GM10266 (cell line): ENCODE measurements around the gene CNN1.

Experiments
- DNase-seq: peaks from one replicate; pipeline ENCODE4 v3.0.0; 2012; ENCODE audit errors: extremely low spot score
- TF ChIP-seq, protein P1 (sequence below): IDR thresholded peaks from 2 replicates; pipeline ENCODE4 v1.5.1; 2012; ENCODE audit warnings: mild to moderate bottlenecking, low read depth; ENCODE audit not compliant: control insufficient read depth, insufficient read depth; ENCODE audit errors: missing control alignments

CNN1 gene

DNA sequence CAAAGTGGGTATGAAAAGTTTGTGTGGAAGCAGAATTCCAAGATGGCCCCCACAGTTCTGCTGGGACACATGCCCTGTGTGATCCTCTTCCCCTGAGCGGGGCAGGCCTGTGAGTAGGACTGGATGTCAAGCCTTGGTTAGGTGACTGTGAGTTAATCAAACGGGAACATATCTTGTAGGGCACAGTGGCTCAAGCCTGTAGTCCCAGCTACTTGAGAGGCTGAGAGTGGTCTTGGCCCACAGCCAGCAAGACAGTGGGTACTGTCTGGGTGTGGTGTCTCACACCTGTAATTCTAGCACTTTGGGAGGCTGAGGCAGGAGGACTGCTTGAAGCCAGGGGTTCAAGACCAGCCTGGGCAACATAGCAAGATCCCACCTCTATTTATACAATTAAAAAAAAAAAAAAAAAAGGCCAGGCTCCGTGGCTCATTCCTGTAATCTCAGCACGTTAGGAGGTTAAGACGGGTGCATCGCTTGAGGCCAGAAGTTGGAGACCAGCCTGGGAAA, 39.4 kb upstream of the CNN1 start:
- no peak for DNase-seq
- TF ChIP-seq, protein P1, sequence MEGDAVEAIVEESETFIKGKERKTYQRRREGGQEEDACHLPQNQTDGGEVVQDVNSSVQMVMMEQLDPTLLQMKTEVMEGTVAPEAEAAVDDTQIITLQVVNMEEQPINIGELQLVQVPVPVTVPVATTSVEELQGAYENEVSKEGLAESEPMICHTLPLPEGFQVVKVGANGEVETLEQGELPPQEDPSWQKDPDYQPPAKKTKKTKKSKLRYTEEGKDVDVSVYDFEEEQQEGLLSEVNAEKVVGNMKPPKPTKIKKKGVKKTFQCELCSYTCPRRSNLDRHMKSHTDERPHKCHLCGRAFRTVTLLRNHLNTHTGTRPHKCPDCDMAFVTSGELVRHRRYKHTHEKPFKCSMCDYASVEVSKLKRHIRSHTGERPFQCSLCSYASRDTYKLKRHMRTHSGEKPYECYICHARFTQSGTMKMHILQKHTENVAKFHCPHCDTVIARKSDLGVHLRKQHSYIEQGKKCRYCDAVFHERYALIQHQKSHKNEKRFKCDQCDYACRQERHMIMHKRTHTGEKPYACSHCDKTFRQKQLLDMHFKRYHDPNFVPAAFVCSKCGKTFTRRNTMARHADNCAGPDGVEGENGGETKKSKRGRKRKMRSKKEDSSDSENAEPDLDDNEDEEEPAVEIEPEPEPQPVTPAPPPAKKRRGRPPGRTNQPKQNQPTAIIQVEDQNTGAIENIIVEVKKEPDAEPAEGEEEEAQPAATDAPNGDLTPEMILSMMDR, result no peak

- no peak for DNase-seq
- TF ChIP-seq, protein P1, result no peak
Observed at GRCh38 chr19:11499890-11500420, 38.7 kb upstream of the CNN1 start.

DNA sequence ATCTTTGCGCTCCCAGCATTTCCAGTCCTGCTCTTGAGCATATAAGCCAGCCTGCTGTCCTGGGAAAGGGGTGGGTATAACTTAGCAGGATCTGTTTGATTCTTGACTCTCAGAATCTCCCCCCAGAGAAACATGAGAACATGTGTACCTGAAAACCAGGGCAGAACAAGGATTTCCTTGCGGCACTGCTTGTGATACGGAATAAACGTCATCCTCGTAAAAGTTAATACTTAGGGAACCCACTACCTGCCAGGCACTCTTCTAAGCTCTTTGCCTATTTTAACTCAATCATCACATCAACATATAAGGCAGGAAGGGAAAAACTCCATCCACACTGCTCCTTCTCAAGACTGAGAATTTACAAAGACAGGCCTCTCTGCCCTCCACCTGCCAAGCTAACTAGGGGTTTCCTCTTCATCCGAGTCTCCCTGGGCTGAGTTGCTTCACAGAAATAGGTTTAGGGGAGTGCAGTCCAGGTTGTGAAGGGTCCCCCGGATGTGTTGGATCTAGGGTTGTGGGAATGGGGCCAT, 34.1 kb upstream of the CNN1 start:
- no peak for DNase-seq
- TF ChIP-seq, protein P1, result no peak

DNA sequence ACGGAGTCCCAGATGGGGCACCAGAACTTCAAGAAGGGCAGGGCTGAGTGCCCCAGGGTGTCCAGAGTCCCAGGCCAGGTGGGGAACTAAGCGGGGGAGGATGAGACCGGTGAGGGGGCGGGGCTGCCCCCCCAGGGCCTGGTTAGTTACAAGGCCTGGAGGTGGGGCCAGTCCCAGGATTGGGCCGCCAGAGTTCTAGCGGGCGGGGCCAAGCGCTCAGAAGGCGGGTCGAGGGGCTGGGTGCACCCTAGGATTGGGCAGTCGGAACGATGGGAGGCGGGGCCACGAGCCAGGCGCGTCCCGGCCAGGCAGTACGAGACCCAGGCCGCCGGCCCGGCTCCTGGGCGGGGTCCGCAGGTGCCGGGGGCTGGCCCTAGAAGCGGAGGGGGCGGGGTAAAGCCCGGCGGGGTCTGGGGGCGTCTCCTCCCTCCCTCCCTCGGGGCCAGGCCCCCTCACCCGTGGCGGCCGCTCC, 33.6 kb upstream of the CNN1 start:
- TF ChIP-seq, protein P1, result no peak
- peak; percentile 98 for DNase-seq

DNA sequence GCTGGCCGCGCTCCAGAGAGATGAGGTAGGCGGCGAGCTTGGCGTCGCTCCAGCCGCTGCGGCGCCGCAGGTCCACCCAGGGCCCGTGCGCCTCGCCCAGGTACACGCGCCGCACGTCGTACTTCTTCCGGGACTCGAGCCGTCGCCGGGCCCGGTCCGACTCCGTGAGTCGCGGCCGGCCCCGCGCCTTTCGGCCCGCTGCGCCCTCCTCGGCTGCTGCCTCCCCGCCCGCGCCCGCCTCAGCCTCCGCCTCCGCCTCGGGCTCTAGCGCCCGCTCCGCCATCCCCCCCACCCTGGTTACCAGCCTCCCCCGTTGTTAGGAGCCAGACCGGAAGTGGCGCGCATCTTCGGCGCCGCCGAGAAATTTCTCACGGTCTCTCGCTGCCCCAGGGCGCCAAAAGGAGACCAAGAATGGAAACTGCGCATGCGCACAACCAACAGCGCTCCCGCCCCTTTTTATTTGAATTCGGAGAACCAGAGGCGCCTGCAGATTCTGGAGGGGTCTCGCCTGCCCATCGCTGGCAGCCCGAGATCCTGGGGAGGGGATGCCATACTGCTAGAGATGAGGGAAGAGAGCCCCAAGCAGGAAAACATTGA, 33.0 kb upstream of the CNN1 start, which contains the start of gene ZNF653:
TSS of gene ZNF653 (minus strand) at position 336 of the 597 bp plus-strand sequence. CDS start at position 283, 53 bp downstream.
- peak; percentile 98 for DNase-seq
- TF ChIP-seq, protein P1, result no peak

DNA sequence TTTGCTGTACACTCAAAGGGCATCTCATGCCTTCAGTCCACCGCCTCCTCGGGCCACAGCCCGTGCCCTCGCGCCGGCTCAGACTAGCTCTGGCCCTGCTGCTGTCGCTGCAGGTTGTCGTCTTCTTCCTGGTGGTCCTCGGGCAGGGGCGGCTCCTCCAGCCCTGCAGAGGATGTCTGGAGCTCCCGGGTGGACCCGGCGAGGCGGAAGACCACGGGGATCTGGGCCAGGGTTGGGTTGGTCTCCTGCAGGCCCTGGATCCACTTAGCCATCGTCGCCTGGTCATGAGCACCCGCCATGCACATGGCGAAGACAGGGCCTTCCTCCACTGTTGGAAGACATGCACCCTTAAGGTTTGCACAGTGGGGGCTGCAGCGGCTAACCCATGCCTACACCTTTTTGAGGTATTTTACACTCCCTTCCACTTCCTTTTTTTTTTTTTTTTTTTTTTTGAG, 32.5 kb upstream of the CNN1 start:
- no peak for DNase-seq
- TF ChIP-seq, protein P1, result no peak

DNA sequence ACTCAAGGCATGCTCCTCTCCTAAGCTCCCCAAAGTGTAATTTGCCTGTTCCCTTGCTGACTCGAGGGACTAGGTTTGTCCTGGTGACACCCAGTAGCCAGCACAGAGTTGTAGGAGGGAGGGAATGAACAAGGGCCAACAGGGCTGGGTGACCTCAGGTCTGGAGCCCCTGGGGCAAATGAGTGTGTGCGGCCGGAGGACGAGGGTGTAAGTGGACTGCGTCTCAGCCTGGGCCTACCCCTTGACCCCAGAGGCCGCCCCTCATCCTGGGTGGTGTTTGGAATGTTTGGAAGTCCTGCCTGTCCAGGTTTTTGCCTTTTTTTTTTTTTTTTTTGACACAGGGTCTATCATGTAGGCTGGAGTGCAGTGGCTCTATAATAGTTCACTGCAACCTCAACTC, 31.7 kb upstream of the CNN1 start:
- TF ChIP-seq, protein P1, result no peak
- peak; percentile 14 for DNase-seq
